Astrocyte of the spinal cord (primary cell): ENCODE measurements around the gene NUCKS1.

Experiments used
- DNase-seq: peaks from one replicate; pipeline ENCODE4 v3.0.0; 2011; ENCODE audit warnings: low read depth, low spot score
- H3K4me3 ChIP-seq: 2 replicates; pipeline ENCODE4 v1.5.1; 2011; ENCODE audit warnings: low read depth, mild to moderate bottlenecking, low read length, moderate library complexity
- CTCF ChIP-seq: IDR thresholded peaks from 2 replicates; pipeline ENCODE4 v1.5.1; 2012; ENCODE audit warnings: low read depth, mild to moderate bottlenecking, low read length, inconsistent platforms
- in situ Hi-C: cut with HindIII; loops from 2 replicates; pipeline ENCODE4 v1.10.0; 2017; ENCODE audit warnings: low sequenced_read_pairs

The NUCKS1 gene

GRCh38 chr1:205676597-205676996, 73.4 kb downstream of the NUCKS1 start:
- TF ChIP-seq CTCF, result no peak
- H3K4me3 ChIP-seq, result no peak overlapping the region
- in situ Hi-C loops, result no loop called here
- no peak for DNase-seq

GRCh38 chr1:205676002-205676401, 74.0 kb downstream of the NUCKS1 start:
- in situ Hi-C loops, result no loop called here

GRCh38 chr1:205675247-205675646, 74.7 kb downstream of the NUCKS1 start:
- no peak for TF ChIP-seq CTCF
- no peak overlapping the region for H3K4me3 ChIP-seq
- in situ Hi-C loops, result no loop called here
- DNase-seq, result no peak

More at GRCh38 chr1:205676002-205676401, 74.0 kb downstream of the NUCKS1 start:
- TF ChIP-seq CTCF, result no peak
- no peak for DNase-seq
- no peak overlapping the region for H3K4me3 ChIP-seq

GRCh38 chr1:205672970-205673369, 77.0 kb downstream of the NUCKS1 start:
- no peak overlapping the region for H3K4me3 ChIP-seq
- TF ChIP-seq CTCF, result no peak
- in situ Hi-C loops, result no loop called here
- DNase-seq, result no peak

GRCh38 chr1:205672395-205672889, 77.5 kb downstream of the NUCKS1 start:
- in situ Hi-C loops, result no loop called here
- peak; percentile 24 for TF ChIP-seq CTCF
- DNase-seq, result no peak
- H3K4me3 ChIP-seq, result no peak overlapping the region

- no peak overlapping the region for H3K4me3 ChIP-seq
- in situ Hi-C loops, result no loop called here
- TF ChIP-seq CTCF, result no peak
- no peak for DNase-seq
These were observed 79.2 kb downstream of the NUCKS1 start for GRCh38 chr1:205670611-205671430.
